HG03565 (cell line): ENCODE measurements around the gene SYK.

ENCODE experiments used
- ATAC-seq: cut with Tn5 transposase; IDR thresholded peaks from one replicate; pipeline ENCODE4 v1.9.1; 2021; ENCODE audit warnings: mild to moderate bottlenecking, moderate library complexity; ENCODE audit not compliant: unreplicated experiment

SYK gene

GRCh38 chr9:90939351-90939750, 137.7 kb downstream of the SYK start:
- no peak for ATAC-seq

GRCh38 chr9:90940280-90940679, 138.7 kb downstream of the SYK start:
- no peak for ATAC-seq

- no peak for ATAC-seq
Observed at GRCh38 chr9:90941661-90942060, 140.0 kb downstream of the SYK start.

DNA sequence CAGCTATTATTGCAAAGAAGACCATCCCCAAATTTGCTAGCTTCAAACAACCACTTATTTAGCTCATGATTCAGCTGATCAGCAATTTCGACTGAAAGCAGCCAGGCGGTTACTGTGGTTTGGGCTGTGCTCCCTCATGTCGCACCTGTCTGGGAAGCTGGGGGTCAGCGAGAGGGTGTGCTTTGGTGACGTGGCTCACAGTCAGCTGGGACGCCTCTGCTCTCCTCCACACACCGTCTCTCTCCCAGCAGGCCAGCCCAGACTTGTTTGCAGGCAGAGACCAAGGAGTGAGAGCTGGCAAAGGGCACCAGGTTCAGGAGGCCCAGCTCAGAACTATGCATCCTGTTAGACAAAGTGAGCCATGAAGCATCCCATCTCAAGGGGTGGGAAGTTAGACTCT, 140.9 kb downstream of the SYK start:
- ATAC-seq = no peak

- ATAC-seq = no peak
Observed at GRCh38 chr9:90943341-90943740, 141.7 kb downstream of the SYK start.

DNA sequence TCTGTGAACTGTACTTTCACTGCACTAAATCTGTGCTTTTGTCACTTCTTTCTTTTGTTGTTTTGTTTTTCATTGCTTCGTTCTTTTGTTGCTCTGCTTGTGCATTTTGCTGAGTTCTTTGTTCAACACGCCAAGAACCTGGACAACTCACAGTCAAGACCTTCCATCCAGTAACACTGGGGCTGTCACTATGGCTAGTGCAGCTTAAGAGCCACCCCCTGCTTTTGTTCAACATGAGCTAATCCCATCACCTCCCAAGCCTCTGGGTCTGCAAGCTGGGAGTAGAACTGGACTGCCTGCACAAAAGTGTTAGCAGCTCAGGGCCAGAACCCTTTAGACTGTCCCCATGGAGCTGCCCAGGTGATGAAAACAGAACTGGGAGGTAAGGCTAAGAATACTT, 143.7 kb downstream of the SYK start:
- no peak for ATAC-seq

DNA sequence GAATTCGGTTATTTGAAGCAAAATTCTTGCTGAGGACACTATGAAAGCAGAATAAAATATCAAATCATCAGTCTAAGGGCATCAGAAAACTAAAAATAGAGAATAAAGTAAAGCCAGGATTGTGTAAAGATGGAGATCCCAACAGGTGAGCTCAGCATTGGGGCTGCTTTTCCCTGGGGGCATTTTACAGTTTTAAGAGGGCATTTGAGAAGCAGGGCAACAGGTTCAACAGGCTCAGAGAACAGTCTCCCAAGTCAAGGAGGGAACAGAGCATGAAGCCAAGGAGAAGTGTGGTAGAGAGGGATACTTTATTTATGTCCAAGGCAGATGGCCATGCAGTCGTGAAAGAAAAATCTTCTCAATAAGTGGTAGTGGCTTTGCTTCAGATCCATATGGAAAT, 145.4 kb downstream of the SYK start:
- no peak for ATAC-seq
